Activated CD4-positive, alpha-beta memory T cell treated with anti-CD3 and anti-CD28 coated beads, Interleukin-2, amount 10 ng/mL, durations not matched to agents 7 days and 5 days (primary cell): Measurements from ENCODE around the gene LCN10. TPM values are rescaled to one million over a fixed set of nuclear protein-coding genes. Genes with fewer than 3 reads are reported as not detected.

Experiments used
- CTCF ChIA-PET: fragments of 350-600 bp; sonication (Branson Sonifier 250); formaldehyde crosslinking; loops from one replicate; lab custom pipeline; 2021; ENCODE audit warnings: antibody characterized with exemption, inconsistent platforms; lab: Charles Lee
- POLR2A ChIA-PET: fragments of 350-600 bp; sonication (Branson Sonifier 250); formaldehyde crosslinking; loops from one replicate; lab custom pipeline; 2021; ENCODE audit warnings: antibody characterized with exemption; lab: Charles Lee
- DNase-seq: peaks from one replicate; pipeline ENCODE4 v3.0.0-alpha.2; 2020
- H3K27ac Mint-ChIP-seq: one replicate; pipeline ENCODE4 v1.8.0; 2021; ENCODE audit warnings: mild to moderate bottlenecking, mixed read lengths
- H3K27me3 Mint-ChIP-seq: one replicate; pipeline ENCODE4 v1.8.0; 2021; ENCODE audit warnings: mixed read lengths
- H3K36me3 Mint-ChIP-seq: one replicate; pipeline ENCODE4 v1.8.0; 2021; ENCODE audit warnings: low read depth, mixed read lengths
- H3K4me1 Mint-ChIP-seq: one replicate; pipeline ENCODE4 v1.8.0; 2021; ENCODE audit warnings: mixed read lengths
- H3K4me3 Mint-ChIP-seq: one replicate; pipeline ENCODE4 v1.8.0; 2021; ENCODE audit warnings: mild to moderate bottlenecking, mixed read lengths
- H3K9me3 Mint-ChIP-seq: one replicate; pipeline ENCODE4 v1.8.0; 2021; ENCODE audit warnings: mixed read lengths
- total RNA-seq, 2 experiments: library from RNA; stranded (reverse); gene quantifications; one replicate each; pipeline ENCODE4 v1.2.3, GENCODE V29; 2021

LCN10 gene
- total RNA-seq, 2 experiments from 2014 or later = not detected

DNA sequence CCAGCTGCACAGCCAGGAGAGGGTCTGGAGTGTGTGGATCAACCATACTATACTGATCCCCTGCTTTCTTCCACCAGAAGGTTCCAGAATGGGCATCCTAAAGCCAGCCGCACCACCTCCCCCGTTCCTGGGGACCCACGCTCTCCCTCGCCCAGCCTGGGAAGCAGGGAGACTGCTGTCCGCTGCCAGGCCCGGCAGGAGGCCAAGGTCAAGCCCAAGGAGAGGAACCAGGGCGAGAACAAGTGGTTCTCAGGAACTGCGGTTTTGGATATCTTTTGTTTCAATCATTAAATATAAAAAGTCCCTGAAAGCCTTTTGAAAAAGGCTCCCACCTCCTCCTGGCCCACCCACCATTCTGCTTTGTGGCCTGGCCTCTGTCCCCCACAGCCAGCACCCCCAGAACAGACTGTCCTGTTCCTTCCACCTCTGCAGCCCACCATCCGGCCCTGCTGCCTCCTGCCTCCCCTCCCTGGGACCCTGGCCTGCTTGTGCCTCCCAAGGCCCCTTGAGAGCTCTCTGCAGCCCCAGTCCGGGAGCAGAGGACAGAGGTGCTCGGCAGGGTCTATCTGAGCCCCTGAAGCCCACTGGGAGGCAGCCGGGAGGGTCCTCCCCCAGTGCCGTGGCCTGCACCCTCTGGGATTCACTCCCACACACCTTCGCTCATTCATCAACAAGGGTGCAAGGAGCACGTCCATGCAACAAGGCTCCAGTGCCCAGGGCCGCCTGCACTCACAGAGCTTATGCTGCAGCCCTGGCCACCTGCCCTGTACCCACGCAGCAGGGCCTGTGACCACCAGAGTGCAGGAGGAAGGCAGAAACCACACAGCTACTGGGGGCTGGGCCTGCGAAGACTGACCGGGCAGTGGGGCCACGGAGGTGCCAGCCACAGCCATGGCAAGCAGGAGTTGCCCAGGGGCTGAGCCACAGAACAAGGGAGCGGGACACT, 6.2 kb upstream of the LCN10 start:
- POLR2A ChIA-PET = interaction anchor here (0.7 to 2.6 kb wide), 2 partner anchors 9 to 22 kb away, joined by 3 to 12 read pairs; partner anchors contain the start of gene LCN8
- H3K9me3 Mint-ChIP-seq = peaks cover 16% of the 10 kb centered on the region

DNA sequence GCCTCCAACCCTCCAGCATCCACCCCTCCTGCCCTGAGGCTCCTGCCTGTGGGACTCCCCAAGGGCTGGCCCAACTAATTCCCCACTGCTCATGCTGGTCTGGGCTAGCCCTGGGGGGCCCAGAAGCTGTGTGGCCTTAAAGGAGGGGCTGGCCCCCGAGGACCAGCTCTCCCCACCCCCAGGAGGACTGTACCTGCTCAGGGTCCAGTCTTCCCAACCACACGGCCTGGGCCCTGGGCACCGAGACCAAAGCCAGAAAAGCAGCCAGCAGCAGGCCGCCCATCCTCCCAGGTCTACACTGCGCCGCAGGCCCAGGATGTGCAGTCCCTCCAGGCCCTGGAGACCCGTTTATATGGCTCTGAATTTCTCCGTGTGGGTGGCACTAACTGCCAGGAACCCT, 5.5 kb upstream of the LCN10 start, which contains the start of gene LCN6:
TSS of gene LCN6 (minus strand) at position 325 of the 400 bp plus-strand sequence. CDS start at position 283, 42 bp downstream.
- H3K9me3 Mint-ChIP-seq = peaks cover 16% of the 10 kb centered on the region
- no peak within 1 kb of the TSS for H3K27ac Mint-ChIP-seq
- DNase-seq = no peak
- peaks cover 11% of the 10 kb centered on the region for H3K36me3 Mint-ChIP-seq
- H3K27me3 Mint-ChIP-seq = peaks cover 17% of the 10 kb centered on the region
- H3K4me1 Mint-ChIP-seq = peaks cover 12% of the 10 kb centered on the region
- H3K4me3 Mint-ChIP-seq = no peak within 1 kb of the TSS
- ChIA-PET CTCF (no interaction called here), POLR2A (interaction anchor here (0.7 kb wide), 1 partner anchor 10 kb away, joined by 3 read pairs; the partner anchor contains the start of gene LCN8)

More for the DNA sequence above, 6.2 kb upstream of the LCN10 start:
- Mint-ChIP-seq H3K4me1 (peaks cover 12% of the 10 kb centered on the region), H3K27ac (no peak overlapping the region), H3K27me3 (peaks cover 15% of the 10 kb centered on the region), H3K4me3 (no peak overlapping the region), H3K36me3 (peaks cover 11% of the 10 kb centered on the region)
- CTCF ChIA-PET = interaction anchor here (0.9 kb wide), 2 partner anchors 9 to 17 kb away, joined by 3 read pairs; partner anchors contain the start of gene LCN8
- DNase-seq = no peak

DNA sequence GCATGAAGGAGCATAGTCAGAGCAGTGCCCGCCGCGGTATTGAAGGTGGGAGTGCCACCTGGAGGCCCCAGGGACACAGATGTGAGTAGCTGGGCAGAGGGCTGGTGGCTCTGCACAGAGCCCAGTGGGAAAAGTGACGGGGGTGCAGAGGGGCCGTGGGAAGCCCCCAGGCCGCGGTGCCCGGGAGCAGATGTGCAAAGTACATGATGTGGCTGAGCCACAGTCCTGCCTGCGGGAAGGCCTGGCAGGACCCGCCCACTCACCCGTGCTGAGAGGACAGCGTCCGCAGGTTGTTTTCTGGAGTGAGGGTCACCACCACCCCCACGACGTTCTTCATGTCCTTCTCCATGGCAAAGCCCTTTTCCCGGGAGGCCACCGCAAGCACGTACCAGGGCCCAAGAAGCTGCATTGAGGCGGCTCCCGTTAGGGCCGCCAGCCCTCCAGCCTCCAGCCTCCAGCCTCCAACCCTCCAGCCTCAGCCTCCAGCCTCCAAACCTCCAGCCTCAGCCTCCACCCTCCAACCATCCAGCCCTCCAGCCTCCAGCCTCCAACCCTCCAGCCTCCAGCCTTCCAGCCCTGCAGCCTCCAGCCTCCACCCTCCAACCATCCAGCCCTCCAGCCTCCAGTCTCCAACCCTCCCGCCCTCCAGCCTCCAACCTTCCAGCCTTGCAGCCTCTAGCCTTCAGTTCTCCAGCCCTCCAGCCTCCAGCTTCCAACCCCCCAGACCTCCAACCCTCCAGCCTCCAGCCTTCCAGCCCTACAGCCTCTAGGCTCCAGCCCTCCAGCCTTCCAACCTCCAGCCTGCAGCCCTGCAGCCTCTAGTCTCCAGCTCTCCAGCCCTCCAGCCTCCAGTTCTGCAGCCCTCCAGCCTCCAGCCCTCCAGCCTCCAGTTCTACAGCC, 4.7 kb upstream of the LCN10 start:
- H3K27ac Mint-ChIP-seq = no peak overlapping the region
- ChIA-PET POLR2A (no interaction called here), CTCF (no interaction called here)
- no peak overlapping the region for H3K4me3 Mint-ChIP-seq
- H3K9me3 Mint-ChIP-seq = peaks cover 11% of the 10 kb centered on the region
- H3K4me1 Mint-ChIP-seq = peaks cover 12% of the 10 kb centered on the region
- peaks cover 8% of the 10 kb centered on the region for H3K36me3 Mint-ChIP-seq
- H3K27me3 Mint-ChIP-seq = peaks cover 17% of the 10 kb centered on the region
- DNase-seq = no peak

DNA sequence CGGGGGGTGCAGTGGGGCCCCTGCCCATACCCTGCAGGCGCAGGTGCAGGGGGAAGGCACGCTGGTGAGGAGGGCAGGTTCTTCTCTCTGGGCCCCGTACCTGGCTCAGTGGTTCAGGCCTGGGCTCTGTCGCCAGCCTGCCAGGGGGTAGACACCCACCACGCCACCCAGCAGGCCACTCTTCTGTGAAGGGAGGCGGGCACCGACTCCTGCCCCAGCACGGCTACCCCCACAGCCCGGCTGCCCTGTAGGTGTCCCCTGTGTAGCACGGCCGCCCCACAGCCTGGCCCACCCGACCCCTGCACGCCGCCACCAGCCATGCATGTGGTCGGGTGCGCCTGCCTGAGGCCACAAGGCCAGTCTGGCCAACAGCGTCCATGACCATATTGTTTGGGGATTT, 3.9 kb upstream of the LCN10 start:
- POLR2A ChIA-PET = no interaction called here
- H3K9me3 Mint-ChIP-seq = peaks cover 3% of the 10 kb centered on the region
- CTCF ChIA-PET = no interaction called here
- H3K36me3 Mint-ChIP-seq = peaks cover 2% of the 10 kb centered on the region
- H3K4me1 Mint-ChIP-seq = peaks cover 14% of the 10 kb centered on the region
- H3K4me3 Mint-ChIP-seq = no peak overlapping the region
- no peak overlapping the region for H3K27ac Mint-ChIP-seq
- H3K27me3 Mint-ChIP-seq = peaks cover 11% of the 10 kb centered on the region
- DNase-seq = no peak

DNA sequence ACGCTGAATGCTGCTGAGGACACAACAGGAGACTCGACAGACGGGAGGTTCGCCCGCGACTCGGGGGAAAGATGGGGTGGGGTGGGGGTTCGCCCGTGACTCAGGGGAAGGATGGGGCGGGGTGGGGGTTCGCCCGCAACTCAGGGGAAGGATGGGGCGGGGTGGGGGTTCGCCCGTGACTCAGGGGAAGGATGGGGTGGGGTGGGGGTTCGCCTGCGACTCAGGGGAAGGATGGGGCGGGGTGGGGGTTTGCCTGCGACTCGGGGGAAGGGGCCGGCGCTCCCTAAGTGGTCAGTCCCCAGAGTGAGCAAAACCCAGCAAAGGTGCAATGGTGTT, 3.4 kb upstream of the LCN10 start:
- CTCF ChIA-PET = no interaction called here
- no peaks in the 10 kb centered on the region for H3K36me3 Mint-ChIP-seq
- no peak overlapping the region for H3K4me3 Mint-ChIP-seq
- DNase-seq = no peak
- peaks cover 16% of the 10 kb centered on the region for H3K4me1 Mint-ChIP-seq
- no peak overlapping the region for H3K27ac Mint-ChIP-seq
- POLR2A ChIA-PET = interaction anchor here (1.6 kb wide), 1 partner anchor 18 kb away, joined by 4 read pairs; no protein-coding TSS in a partner anchor
- peaks cover 10% of the 10 kb centered on the region for H3K27me3 Mint-ChIP-seq
- H3K9me3 Mint-ChIP-seq = no peaks in the 10 kb centered on the region

DNA sequence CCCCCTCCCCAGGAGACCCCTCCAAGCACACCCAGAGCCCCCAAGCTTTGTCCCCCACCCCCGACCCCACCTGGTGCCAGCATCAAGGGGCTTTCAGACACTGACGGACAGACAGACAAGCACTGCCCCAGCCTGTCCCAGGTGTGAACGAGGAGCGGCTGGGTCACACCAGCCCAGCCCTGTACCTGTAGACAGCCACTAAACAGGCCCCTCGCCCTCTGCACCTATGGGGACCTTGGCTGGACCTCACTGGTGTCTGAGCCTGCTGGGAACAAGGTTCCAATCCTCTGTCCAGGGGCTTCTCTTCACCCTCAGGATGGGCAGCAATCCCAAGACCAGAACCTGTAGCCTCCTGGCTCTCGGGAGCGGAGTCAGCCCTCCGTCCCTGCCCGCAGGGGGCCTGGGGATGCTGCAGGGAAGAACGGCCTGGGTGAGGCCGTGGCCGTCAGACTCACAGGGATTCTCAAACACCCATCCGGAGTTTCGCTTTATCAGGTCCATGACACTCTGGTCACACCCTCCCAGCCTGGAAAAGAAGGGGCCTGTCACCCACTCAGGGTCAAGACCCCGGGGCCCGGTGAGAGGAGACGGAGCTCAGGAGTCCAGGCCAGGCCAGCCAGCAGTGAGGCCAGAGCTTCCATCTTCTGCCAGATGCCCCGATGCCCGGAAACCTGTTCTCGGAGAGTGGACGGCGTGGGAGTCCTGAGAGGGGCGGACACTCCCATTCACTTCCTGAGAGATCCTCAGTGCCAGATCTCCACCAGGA, 2.8 kb upstream of the LCN10 start:
- Mint-ChIP-seq H3K4me1 (peaks cover 15% of the 10 kb centered on the region), H3K4me3 (no peak overlapping the region), H3K27ac (no peak overlapping the region), H3K27me3 (peaks cover 12% of the 10 kb centered on the region), H3K36me3 (no peaks in the 10 kb centered on the region), H3K9me3 (no peaks in the 10 kb centered on the region)
- ChIA-PET CTCF (no interaction called here), POLR2A (interaction anchor here (1.6 kb wide), 1 partner anchor 17 kb away, joined by 4 read pairs; no protein-coding TSS in a partner anchor)
- no peak for DNase-seq

DNA sequence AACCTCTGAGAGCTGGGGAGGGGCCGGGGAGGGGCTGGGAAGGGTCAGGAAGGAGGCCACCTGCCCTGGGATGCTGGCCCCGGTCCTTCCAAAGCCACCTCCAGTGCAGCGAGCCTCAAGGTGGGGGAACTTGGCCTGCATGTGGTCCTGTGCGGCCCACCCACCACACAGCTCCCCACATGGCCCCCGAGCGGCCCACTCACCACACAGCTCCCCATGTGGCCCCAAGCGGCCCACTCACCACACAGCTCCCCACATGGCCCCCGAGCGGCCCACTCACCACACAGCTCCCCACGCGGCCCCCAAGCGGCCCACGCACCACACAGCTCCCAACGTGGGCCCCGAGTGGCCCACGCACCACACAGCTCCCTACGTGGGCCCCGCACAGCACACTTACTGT, 2.0 kb upstream of the LCN10 start:
- ChIA-PET CTCF (interaction anchor here (0.5 to 0.7 kb wide), 2 partner anchors 18 to 416 kb away, joined by 3 read pairs; no protein-coding TSS in a partner anchor), POLR2A (interaction anchor here (0.7 to 1.6 kb wide), 3 partner anchors 15 to 17 kb away, joined by 3 to 8 read pairs (median 4); no protein-coding TSS in a partner anchor)
- H3K9me3 Mint-ChIP-seq = no peaks in the 10 kb centered on the region
- H3K4me1 Mint-ChIP-seq = peaks cover 10% of the 10 kb centered on the region
- DNase-seq = no peak
- no peak overlapping the region for H3K27ac Mint-ChIP-seq
- no peaks in the 10 kb centered on the region for H3K36me3 Mint-ChIP-seq
- no peak overlapping the region for H3K4me3 Mint-ChIP-seq
- H3K27me3 Mint-ChIP-seq = peaks cover 14% of the 10 kb centered on the region

DNA sequence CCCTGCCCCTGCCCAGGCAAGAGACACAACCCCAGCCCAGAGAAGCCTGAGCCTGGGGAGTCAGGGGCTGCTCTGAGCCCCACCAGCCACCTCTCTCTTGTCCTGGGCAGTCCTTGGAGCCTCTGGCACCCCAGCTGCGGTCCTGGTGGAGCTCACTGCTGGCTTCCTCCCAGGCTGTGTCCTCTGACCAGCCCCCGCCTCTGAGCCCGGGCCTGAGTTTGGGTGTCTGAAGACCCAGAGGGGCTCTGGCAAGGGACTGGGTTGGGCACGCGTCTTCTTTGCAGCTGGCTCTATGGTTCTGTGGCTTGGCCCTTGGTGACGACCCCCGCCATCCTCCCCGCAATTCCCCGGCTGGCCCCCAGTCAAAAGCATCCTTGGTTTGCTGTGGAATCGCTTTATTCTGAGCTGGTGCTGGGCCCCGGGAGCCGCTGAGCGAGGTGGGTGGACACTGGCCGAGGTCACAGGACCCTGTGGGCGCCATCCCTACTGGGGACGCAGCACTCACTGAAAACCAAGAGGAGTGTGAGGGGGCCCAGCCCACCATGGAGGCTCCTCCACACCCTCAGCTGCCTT, 985 bp upstream of the LCN10 start:
- Mint-ChIP-seq H3K9me3 (no peaks in the 10 kb centered on the region), H3K27ac (no peak overlapping the region), H3K4me3 (no peak overlapping the region), H3K36me3 (no peaks in the 10 kb centered on the region), H3K4me1 (peaks cover 6% of the 10 kb centered on the region), H3K27me3 (peaks cover 14% of the 10 kb centered on the region)
- ChIA-PET POLR2A (interaction anchor here (1.5 kb wide), 1 partner anchor 16 kb away, joined by 8 read pairs; no protein-coding TSS in a partner anchor), CTCF (interaction anchor here (0.7 kb wide), 1 partner anchor 414 kb away, joined by 3 read pairs; no protein-coding TSS in a partner anchor)
- DNase-seq = no peak

DNA sequence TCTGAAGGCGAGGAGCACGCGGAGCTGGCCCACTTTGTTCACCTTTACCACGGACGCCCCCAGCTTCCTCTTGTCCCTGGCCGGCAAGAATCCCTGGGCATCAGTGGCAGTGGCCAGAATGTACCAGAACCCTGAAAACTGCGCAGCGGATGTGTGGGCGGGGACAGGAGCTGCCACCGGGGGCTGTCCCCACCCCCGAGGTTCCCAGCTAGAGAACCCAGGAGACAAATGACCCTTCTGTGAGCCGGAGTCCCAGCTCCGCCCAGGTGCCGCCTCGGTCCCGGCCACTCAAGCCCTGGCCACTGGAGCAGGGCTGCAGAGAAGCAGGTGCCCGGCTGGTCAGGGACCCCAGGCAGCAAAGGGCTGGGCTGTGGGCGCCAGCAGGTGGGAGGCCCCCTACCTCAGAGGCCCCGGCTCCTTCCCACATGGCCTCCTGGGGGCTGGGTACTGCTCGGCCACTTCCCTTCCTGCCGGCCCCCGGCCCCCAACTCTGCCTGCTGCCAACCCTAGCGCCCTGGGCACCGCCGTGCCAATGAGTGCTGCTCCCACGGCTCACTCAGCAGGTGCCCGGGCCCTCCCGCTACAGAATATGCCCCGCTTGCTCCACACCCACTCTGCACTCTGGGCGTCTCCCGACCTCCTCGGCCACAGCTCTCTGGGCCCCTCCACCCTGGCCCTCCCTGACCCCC, 713 bp downstream of the LCN10 start:
- POLR2A ChIA-PET = interaction anchor here (0.8 to 1.8 kb wide), 4 partner anchors 8 to 498 kb away, joined by 3 to 12 read pairs (median 4); no protein-coding TSS in a partner anchor
- Mint-ChIP-seq H3K27ac (no peak overlapping the region), H3K9me3 (no peaks in the 10 kb centered on the region), H3K4me3 (no peak overlapping the region), H3K27me3 (peaks cover 14% of the 10 kb centered on the region), H3K36me3 (no peaks in the 10 kb centered on the region), H3K4me1 (peaks cover 6% of the 10 kb centered on the region)
- CTCF ChIA-PET = interaction anchor here (1.3 to 1.4 kb wide), 4 partner anchors 8 to 18 kb away, joined by 3 to 8 read pairs (median 6); partner anchors contain the start of gene LCN8
- DNase-seq = no peak

DNA sequence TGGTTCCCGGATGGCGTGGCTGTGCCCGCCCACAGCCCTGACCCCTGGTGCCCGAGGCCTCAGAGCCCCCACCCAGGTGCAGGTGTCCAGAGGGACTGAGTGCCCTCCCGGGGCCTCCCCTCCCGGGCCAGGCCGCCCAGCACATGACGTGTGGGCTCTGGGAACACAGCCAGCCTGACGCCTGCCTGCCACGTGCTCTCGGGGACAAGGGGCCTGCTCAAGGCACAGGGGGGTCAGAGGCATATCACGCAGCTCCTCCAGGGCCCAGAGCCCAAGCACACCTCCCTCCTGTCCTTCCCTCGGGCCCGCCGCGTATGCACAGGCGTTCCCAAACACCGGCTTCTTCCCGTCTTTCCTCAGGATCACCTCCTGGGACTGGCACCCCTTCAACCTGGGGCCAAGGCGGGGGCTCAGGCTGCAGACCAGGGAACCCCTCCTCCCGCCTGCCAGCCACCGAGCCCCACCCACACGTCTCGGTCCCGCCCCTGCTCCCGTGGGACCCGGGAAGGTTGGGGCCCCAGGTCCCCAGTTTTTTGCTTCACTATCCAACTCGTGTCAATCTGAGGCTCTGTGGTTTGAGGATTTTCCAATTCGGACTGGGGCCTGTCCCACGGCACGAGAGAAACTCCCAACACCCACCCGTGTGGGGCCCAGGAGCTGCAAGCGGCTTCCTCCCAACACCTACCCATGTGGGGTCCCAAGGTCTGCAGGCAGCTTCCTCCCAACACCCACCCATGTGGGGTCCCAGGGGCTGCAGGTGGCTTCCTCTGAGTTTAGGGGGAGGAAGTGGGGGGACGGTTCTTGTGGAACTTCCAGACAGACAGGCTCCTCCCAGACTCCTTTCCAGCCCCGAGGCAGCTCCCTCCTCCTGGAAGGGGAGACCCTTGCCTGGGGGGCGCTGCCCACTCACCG, 1.5 kb downstream of the LCN10 start:
- ChIA-PET CTCF (interaction anchor here (1.3 to 1.4 kb wide), 4 partner anchors 9 to 19 kb away, joined by 3 to 8 read pairs (median 6); partner anchors contain the start of gene LCN8), POLR2A (interaction anchor here (0.8 to 1.8 kb wide), 4 partner anchors 9 to 499 kb away, joined by 3 to 12 read pairs (median 4); no protein-coding TSS in a partner anchor)
- Mint-ChIP-seq H3K4me1 (peaks cover 6% of the 10 kb centered on the region), H3K27ac (no peak overlapping the region), H3K9me3 (no peaks in the 10 kb centered on the region), H3K4me3 (no peak overlapping the region), H3K27me3 (peaks cover 13% of the 10 kb centered on the region), H3K36me3 (no peaks in the 10 kb centered on the region)
- no peak for DNase-seq
